Measurements from ENCODE around the gene SLC7A11. TPM values are rescaled to one million over a fixed set of nuclear protein-coding genes. Genes with fewer than 3 reads are reported as not detected.

The SLC7A11 gene
- total and polyA plus RNA-seq, 2 experiments from 2014 or later, result 10.0 to 33.9 TPM

DNA sequence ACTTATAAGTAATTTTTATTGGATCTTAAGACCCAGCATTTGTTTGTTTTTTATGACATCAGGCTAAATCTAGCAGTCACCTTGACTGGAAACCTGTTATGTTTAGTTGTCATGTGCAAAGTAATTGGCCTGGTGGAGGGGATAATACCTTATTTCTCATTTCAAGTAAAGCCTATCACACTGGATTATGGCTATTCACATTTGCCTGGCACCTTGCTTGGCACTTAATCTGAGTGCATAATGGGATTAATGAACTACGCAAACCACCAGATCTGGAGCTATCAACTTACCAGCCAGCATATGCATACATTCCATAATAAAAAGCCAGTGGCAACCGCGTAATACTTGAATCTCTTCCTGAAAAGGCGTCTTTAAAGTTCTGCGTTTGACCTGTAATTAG lies 23.2 kb downstream of the SLC7A11 start:
- ATAC-seq, result no peak
- no peaks in the 10 kb centered on the region for H3K9me2 ChIP-seq (ENCODE audit: insufficient read depth)
- H3K4me1 Mint-ChIP-seq, result peaks cover 48% of the 10 kb centered on the region
- H3K9me3 Mint-ChIP-seq, result no peaks in the 10 kb centered on the region
- no peak overlapping the region for H2AFZ ChIP-seq
- H3K27ac Mint-ChIP-seq, result no peak overlapping the region
- TF ChIP-seq EZH2 (IDR thresholded peaks at IDR 0.05; ENCODE audit: low read depth, unreplicated experiment) (no peak), CREB1 (CRISPR knock-in tag; IDR thresholded peaks at IDR 0.05; ENCODE audit: low read depth) (no peak), STAT1 (IDR thresholded peaks at IDR 0.05; ENCODE audit: unreplicated experiment) (no peak), ZNF331 (CRISPR knock-in tag; IDR thresholded peaks at IDR 0.05; ENCODE audit: low read depth) (no peak), NANOG (IDR thresholded peaks at IDR 0.05; ENCODE audit: borderline replicate concordance) (no peak), EZH2phosphoT487 (IDR thresholded peaks at IDR 0.05; ENCODE audit: unreplicated experiment) (no peak), JUNB (IDR thresholded peaks at IDR 0.05; ENCODE audit: unreplicated experiment) (no peak)
- TF ChIP-seq, protein P1, sequence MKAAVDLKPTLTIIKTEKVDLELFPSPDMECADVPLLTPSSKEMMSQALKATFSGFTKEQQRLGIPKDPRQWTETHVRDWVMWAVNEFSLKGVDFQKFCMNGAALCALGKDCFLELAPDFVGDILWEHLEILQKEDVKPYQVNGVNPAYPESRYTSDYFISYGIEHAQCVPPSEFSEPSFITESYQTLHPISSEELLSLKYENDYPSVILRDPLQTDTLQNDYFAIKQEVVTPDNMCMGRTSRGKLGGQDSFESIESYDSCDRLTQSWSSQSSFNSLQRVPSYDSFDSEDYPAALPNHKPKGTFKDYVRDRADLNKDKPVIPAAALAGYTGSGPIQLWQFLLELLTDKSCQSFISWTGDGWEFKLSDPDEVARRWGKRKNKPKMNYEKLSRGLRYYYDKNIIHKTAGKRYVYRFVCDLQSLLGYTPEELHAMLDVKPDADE (IDR thresholded peaks at IDR 0.05), result no peak
- TF ChIP-seq, protein P2, sequence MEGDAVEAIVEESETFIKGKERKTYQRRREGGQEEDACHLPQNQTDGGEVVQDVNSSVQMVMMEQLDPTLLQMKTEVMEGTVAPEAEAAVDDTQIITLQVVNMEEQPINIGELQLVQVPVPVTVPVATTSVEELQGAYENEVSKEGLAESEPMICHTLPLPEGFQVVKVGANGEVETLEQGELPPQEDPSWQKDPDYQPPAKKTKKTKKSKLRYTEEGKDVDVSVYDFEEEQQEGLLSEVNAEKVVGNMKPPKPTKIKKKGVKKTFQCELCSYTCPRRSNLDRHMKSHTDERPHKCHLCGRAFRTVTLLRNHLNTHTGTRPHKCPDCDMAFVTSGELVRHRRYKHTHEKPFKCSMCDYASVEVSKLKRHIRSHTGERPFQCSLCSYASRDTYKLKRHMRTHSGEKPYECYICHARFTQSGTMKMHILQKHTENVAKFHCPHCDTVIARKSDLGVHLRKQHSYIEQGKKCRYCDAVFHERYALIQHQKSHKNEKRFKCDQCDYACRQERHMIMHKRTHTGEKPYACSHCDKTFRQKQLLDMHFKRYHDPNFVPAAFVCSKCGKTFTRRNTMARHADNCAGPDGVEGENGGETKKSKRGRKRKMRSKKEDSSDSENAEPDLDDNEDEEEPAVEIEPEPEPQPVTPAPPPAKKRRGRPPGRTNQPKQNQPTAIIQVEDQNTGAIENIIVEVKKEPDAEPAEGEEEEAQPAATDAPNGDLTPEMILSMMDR (conservative IDR thresholded peaks at IDR 0.05; ENCODE audit: low read depth in 2 of 2), result no peak
- TF ChIP-seq, protein P3, sequence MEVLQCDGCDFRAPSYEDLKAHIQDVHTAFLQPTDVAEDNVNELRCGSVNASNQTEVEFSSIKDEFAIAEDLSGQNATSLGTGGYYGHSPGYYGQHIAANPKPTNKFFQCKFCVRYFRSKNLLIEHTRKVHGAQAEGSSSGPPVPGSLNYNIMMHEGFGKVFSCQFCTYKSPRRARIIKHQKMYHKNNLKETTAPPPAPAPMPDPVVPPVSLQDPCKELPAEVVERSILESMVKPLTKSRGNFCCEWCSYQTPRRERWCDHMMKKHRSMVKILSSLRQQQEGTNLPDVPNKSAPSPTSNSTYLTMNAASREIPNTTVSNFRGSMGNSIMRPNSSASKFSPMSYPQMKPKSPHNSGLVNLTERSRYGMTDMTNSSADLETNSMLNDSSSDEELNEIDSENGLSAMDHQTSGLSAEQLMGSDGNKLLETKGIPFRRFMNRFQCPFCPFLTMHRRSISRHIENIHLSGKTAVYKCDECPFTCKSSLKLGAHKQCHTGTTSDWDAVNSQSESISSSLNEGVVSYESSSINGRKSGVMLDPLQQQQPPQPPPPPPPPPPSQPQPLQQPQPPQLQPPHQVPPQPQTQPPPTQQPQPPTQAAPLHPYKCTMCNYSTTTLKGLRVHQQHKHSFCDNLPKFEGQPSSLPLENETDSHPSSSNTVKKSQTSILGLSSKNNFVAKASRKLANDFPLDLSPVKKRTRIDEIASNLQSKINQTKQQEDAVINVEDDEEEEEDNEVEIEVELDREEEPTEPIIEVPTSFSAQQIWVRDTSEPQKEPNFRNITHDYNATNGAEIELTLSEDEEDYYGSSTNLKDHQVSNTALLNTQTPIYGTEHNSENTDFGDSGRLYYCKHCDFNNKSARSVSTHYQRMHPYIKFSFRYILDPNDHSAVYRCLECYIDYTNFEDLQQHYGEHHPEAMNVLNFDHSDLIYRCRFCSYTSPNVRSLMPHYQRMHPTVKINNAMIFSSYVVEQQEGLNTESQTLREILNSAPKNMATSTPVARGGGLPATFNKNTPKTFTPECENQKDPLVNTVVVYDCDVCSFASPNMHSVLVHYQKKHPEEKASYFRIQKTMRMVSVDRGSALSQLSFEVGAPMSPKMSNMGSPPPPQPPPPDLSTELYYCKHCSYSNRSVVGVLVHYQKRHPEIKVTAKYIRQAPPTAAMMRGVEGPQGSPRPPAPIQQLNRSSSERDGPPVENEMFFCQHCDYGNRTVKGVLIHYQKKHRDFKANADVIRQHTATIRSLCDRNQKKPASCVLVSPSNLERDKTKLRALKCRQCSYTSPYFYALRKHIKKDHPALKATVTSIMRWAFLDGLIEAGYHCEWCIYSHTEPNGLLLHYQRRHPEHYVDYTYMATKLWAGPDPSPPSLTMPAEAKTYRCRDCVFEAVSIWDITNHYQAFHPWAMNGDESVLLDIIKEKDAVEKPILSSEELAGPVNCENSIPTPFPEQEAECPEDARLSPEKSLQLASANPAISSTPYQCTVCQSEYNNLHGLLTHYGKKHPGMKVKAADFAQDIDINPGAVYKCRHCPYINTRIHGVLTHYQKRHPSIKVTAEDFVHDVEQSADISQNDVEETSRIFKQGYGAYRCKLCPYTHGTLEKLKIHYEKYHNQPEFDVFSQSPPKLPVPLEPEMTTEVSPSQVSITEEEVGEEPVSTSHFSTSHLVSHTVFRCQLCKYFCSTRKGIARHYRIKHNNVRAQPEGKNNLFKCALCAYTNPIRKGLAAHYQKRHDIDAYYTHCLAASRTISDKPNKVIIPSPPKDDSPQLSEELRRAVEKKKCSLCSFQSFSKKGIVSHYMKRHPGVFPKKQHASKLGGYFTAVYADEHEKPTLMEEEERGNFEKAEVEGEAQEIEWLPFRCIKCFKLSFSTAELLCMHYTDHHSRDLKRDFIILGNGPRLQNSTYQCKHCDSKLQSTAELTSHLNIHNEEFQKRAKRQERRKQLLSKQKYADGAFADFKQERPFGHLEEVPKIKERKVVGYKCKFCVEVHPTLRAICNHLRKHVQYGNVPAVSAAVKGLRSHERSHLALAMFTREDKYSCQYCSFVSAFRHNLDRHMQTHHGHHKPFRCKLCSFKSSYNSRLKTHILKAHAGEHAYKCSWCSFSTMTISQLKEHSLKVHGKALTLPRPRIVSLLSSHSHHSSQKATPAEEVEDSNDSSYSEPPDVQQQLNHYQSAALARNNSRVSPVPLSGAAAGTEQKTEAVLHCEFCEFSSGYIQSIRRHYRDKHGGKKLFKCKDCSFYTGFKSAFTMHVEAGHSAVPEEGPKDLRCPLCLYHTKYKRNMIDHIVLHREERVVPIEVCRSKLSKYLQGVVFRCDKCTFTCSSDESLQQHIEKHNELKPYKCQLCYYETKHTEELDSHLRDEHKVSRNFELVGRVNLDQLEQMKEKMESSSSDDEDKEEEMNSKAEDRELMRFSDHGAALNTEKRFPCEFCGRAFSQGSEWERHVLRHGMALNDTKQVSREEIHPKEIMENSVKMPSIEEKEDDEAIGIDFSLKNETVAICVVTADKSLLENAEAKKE (CRISPR knock-in tag; IDR thresholded peaks at IDR 0.05), result no peak
- H3F3A ChIP-seq (replicated peaks; ENCODE audit: low read depth), result no peaks in the 10 kb centered on the region
- no peak for DNase-seq (ENCODE audit: low spot score)
- no peak overlapping the region for H3K4me3 ChIP-seq
- peaks cover 2% of the 10 kb centered on the region for H3K27me3 Mint-ChIP-seq (ENCODE audit: insufficient read depth, low read depth, poor library complexity)
- H3K27me3 ChIP-seq (ENCODE audit: insufficient read depth), result no peaks in the 10 kb centered on the region
- no peaks in the 10 kb centered on the region for H4K20me1 ChIP-seq (replicated peaks; ENCODE audit: insufficient read depth)
- H3K36me3 ChIP-seq (ENCODE audit: insufficient read depth), result peaks cover 16% of the 10 kb centered on the region; the same call in 1 of the 2 replicates
- no peak overlapping the region for H3K4me2 ChIP-seq
- H3K79me2 ChIP-seq (replicated peaks; ENCODE audit: insufficient read depth), result peaks cover 40% of the 10 kb centered on the region
- H3K27ac ChIP-seq (ENCODE audit: low read depth), result no peak overlapping the region
- no peak overlapping the region for H3K4me3 Mint-ChIP-seq
- peaks cover 70% of the 10 kb centered on the region for H3K36me3 Mint-ChIP-seq (ENCODE audit: low read depth)
- peaks cover 57% of the 10 kb centered on the region for H3K4me1 ChIP-seq (ENCODE audit: insufficient read depth)

All from GM23338 (cell line).